ENCODE data around the gene SKIC8.

DNA sequence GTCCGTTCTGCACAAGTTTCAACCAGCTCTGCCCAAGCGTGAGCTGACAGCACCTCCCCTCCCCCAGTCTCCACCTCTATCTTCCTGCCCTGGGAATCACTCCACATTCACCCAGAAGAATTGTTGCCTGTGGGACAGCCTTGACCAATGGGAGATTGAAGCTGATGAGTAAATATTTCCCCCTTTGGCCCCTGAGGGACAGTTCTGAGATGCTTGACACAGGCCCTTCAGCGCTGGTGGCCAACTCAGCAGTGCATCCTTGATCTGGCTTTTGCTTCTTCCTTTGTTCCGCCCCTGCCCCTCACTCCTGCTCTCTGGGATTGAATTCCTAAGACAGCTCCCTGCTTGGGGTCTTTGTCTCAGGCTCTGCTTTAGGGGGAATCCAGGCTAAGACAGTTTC lies 13.1 kb upstream of the SKIC8 start:
- TF ChIP-seq, protein P1, sequence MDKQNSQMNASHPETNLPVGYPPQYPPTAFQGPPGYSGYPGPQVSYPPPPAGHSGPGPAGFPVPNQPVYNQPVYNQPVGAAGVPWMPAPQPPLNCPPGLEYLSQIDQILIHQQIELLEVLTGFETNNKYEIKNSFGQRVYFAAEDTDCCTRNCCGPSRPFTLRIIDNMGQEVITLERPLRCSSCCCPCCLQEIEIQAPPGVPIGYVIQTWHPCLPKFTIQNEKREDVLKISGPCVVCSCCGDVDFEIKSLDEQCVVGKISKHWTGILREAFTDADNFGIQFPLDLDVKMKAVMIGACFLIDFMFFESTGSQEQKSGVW (CRISPR knock-in tag; IDR thresholded peaks at IDR 0.05; ENCODE audit: borderline replicate concordance), result no peak
- TF ChIP-seq EZH2 (conservative IDR thresholded peaks at IDR 0.05; ENCODE audit: low read depth, low read length), result no peak
- TF ChIP-seq TAF1 (CRISPR knock-in tag; IDR thresholded peaks at IDR 0.05), result no peak
- TF ChIP-seq KDM4B (CRISPR knock-in tag; IDR thresholded peaks at IDR 0.05), result no peak
- TF ChIP-seq STAT5B (CRISPR knock-in tag; IDR thresholded peaks at IDR 0.05), result no peak
- TF ChIP-seq JUN (CRISPR knock-in tag; IDR thresholded peaks at IDR 0.05), result no peak
- no peak for TF ChIP-seq HIVEP1 (CRISPR knock-in tag; IDR thresholded peaks at IDR 0.05)
- no peak for TF ChIP-seq TARDBP (CRISPR knock-in tag; IDR thresholded peaks at IDR 0.05)
- TF ChIP-seq, protein P2, sequence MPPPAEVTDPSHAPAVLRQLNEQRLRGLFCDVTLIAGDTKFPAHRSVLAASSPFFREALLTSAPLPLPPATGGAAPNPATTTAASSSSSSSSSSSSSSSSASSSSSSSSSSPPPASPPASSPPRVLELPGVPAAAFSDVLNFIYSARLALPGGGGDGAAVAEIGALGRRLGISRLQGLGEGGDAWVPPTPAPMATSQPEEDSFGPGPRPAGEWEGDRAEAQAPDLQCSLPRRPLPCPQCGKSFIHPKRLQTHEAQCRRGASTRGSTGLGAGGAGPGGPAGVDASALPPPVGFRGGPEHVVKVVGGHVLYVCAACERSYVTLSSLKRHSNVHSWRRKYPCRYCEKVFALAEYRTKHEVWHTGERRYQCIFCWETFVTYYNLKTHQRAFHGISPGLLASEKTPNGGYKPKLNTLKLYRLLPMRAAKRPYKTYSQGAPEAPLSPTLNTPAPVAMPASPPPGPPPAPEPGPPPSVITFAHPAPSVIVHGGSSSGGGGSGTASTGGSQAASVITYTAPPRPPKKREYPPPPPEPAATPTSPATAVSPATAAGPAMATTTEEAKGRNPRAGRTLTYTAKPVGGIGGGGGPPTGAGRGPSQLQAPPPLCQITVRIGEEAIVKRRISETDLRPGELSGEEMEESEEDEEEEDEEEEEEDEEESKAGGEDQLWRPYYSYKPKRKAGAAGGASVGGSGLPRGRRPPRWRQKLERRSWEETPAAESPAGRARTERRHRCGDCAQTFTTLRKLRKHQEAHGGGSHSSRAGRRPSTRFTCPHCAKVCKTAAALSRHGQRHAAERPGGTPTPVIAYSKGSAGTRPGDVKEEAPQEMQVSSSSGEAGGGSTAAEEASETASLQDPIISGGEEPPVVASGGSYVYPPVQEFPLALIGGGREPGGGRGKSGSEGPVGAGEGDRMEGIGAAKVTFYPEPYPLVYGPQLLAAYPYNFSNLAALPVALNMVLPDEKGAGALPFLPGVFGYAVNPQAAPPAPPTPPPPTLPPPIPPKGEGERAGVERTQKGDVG (CRISPR knock-in tag; IDR thresholded peaks at IDR 0.05; ENCODE audit: borderline replicate concordance), result no peak
